GM10266 (cell line): ENCODE data around the gene POLDIP3.
"Not testable (repeated sequence)": the region's sequence is repeated elsewhere in the genome, so short reads cannot be mapped to it uniquely, and the experiment has no call there.

Experiments used
- DNase-seq: peaks from one replicate; pipeline ENCODE4 v3.0.0; 2012; ENCODE audit errors: extremely low spot score
- CTCF ChIP-seq: IDR thresholded peaks from 2 replicates; pipeline ENCODE4 v1.5.1; 2012; ENCODE audit warnings: mild to moderate bottlenecking, low read depth; ENCODE audit not compliant: control insufficient read depth, insufficient read depth; ENCODE audit errors: missing control alignments

POLDIP3 gene

GRCh38 chr22:42548597-42549330 lies 65.9 kb downstream of the POLDIP3 start:
- no peak for DNase-seq
- TF ChIP-seq CTCF, result no peak

- not testable (repeated sequence) for DNase-seq
Observed at GRCh38 chr22:42548126-42548525, 66.6 kb downstream of the POLDIP3 start.

- DNase-seq, result no peak
- no peak for TF ChIP-seq CTCF
Observed at GRCh38 chr22:42547562-42547961, 67.1 kb downstream of the POLDIP3 start.

- TF ChIP-seq CTCF, result no peak
- DNase-seq, result no peak
Observed at GRCh38 chr22:42544686-42545085, 70.0 kb downstream of the POLDIP3 start.

GRCh38 chr22:42539236-42539771 lies 75.4 kb downstream of the POLDIP3 start:
- DNase-seq, result not testable (repeated sequence)

GRCh38 chr22:42537199-42537831 lies 77.4 kb downstream of the POLDIP3 start:
- not testable (repeated sequence) for DNase-seq

GRCh38 chr22:42536634-42537033 lies 78.0 kb downstream of the POLDIP3 start:
- not testable (repeated sequence) for DNase-seq

- DNase-seq, result no peak
- TF ChIP-seq CTCF, result no peak
Observed at GRCh38 chr22:42536166-42536565, 78.5 kb downstream of the POLDIP3 start.

- DNase-seq, result not testable (repeated sequence)
Observed at GRCh38 chr22:42535082-42535731, 79.5 kb downstream of the POLDIP3 start.
